Measurements from ENCODE around the gene TENT4A.
"Not testable (repeated sequence)": the region's sequence is repeated elsewhere in the genome, so short reads cannot be mapped to it uniquely, and the experiment has no call there.

DNA sequence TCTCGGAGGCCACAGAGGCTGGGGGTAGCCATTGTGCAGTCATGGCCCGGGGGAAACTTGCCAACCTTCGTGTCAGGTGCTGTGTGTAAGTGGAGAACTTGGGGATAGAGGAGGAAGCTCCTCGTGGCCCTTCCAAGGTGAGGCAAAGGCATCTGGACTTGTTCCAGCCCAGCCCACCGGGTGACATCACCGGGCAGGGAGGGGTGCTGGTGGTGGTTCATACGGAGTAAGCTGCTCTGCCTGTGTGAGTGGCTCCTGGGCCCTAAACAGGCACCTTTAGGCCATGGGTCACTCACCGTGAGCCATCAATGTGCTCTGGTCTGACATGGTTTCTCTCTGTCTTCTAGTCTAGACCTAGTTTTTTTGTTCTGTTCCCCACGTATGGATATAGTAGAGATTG is 44.5 kb upstream of the TENT4A start:
- TF ChIP-seq, protein P1, sequence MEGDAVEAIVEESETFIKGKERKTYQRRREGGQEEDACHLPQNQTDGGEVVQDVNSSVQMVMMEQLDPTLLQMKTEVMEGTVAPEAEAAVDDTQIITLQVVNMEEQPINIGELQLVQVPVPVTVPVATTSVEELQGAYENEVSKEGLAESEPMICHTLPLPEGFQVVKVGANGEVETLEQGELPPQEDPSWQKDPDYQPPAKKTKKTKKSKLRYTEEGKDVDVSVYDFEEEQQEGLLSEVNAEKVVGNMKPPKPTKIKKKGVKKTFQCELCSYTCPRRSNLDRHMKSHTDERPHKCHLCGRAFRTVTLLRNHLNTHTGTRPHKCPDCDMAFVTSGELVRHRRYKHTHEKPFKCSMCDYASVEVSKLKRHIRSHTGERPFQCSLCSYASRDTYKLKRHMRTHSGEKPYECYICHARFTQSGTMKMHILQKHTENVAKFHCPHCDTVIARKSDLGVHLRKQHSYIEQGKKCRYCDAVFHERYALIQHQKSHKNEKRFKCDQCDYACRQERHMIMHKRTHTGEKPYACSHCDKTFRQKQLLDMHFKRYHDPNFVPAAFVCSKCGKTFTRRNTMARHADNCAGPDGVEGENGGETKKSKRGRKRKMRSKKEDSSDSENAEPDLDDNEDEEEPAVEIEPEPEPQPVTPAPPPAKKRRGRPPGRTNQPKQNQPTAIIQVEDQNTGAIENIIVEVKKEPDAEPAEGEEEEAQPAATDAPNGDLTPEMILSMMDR (conservative IDR thresholded peaks at IDR 0.05; ENCODE audit: low read depth, low read length), result not testable (repeated sequence)
- not testable (repeated sequence) for TF ChIP-seq EZH2 (IDR thresholded peaks at IDR 0.05; ENCODE audit: low read length, unreplicated experiment); EZH2phosphoT487 (IDR thresholded peaks at IDR 0.05; ENCODE audit: borderline replicate concordance, low read length)

All from PC-3 (cell line).